Karpas-422 (cell line): ENCODE results near the gene CHST15. TPM values are rescaled to one million over a fixed set of nuclear protein-coding genes. Genes with fewer than 3 reads are reported as not detected.

Source experiments
- DNase-seq: peaks from one replicate; pipeline ENCODE4 v3.0.0-alpha.2; 2015
- H2AFZ ChIP-seq: fragments of 200-600 bp; sonication (generic); 2 replicates; pipeline ENCODE4 v1.6.1; 2014; ENCODE audit warnings: antibody characterized with exemption, low read length, mixed read lengths
- H3K27ac ChIP-seq: fragments of 200-600 bp; sonication (generic); 2 replicates; pipeline ENCODE4 v1.5.1; 2014; ENCODE audit warnings: mild to moderate bottlenecking, low read length, moderate library complexity
- H3K27me3 ChIP-seq: fragments of 200-600 bp; sonication (generic); 2 replicates; pipeline ENCODE4 v1.6.1; 2014; ENCODE audit warnings: low read length, mixed read lengths
- H3K36me3 ChIP-seq: fragments of 200-600 bp; sonication (generic); 2 replicates; pipeline ENCODE4 v1.6.1; 2014; ENCODE audit warnings: low read length, mixed read lengths; ENCODE audit not compliant: insufficient read depth
- H3K4me1 ChIP-seq: fragments of 200-600 bp; sonication (generic); 2 replicates; pipeline ENCODE4 v1.6.1; 2014; ENCODE audit warnings: mild to moderate bottlenecking, low read length, mixed read lengths
- H3K4me2 ChIP-seq: fragments of 200-600 bp; sonication (generic); 2 replicates; pipeline ENCODE4 v1.6.1; 2014; ENCODE audit warnings: low read length, low read depth, mild to moderate bottlenecking; ENCODE audit not compliant: poor library complexity, severe bottlenecking
- H3K4me3 ChIP-seq: fragments of 200-600 bp; sonication (generic); 2 replicates; pipeline ENCODE4 v1.5.1; 2014; ENCODE audit warnings: mild to moderate bottlenecking, antibody characterized with exemption, low read length, mixed read lengths
- H3K79me2 ChIP-seq: fragments of 200-600 bp; sonication (generic); 2 replicates; pipeline ENCODE4 v1.6.1; 2014; ENCODE audit warnings: mild to moderate bottlenecking, low read length, mixed read lengths
- H3K9ac ChIP-seq: fragments of 200-600 bp; sonication (generic); 2 replicates; pipeline ENCODE4 v1.6.0; 2014; ENCODE audit warnings: low read length
- H3K9me2 ChIP-seq: fragments of 200-600 bp; sonication (generic), shearing (Covaris generic); replicated peaks from 2 replicates; pipeline ENCODE4 v1.6.0; 2014; ENCODE audit warnings: mild to moderate bottlenecking, low read length, moderate library complexity; ENCODE audit not compliant: insufficient read depth
- H3K9me3 ChIP-seq: fragments of 300-700, 200-600 bp; sonication (generic); 2 replicates; pipeline ENCODE4 v1.6.1; 2014; ENCODE audit warnings: low read length, mixed read lengths
- H4K20me1 ChIP-seq: fragments of 200-600 bp; sonication (generic); 2 replicates; pipeline ENCODE4 v1.6.1; 2014; ENCODE audit warnings: mild to moderate bottlenecking, antibody characterized with exemption, low read length, low read depth; ENCODE audit not compliant: insufficient read depth
- total RNA-seq: library from RNA; depleted of rRNA; stranded (reverse); fragments of >200 nt; shearing (Covaris generic); gene quantifications from 2 replicates; pipeline ENCODE4 v1.2.3, GENCODE V29; 2014; ENCODE audit warnings: low replicate concordance

CHST15 gene
- total RNA-seq, 1 experiment from 2014 or later = not detected

DNA sequence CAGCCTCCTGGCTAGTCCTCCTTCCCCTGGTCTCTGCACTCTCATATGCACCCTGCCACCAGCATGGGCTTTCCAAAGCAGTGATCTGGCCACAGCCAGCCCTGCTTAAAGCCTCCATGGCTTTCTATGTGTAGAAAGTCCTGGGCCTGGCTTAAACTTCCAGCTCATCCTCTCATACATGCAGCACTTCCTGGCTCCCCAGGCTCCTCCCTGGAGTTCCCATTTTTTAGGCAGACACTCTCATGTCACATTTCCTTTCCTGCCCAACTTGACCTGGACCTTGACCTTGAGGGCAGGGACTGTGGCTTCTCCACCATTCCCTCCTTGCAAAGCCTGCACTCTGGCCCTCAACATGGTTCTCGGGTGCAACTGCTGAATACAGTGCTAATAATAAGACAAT is 79.5 kb downstream of the CHST15 start:
- Histone ChIP-seq H3K79me2 (no peaks in the 10 kb centered on the region), H3K4me2 (no peak overlapping the region), H2AFZ (no peak overlapping the region), H3K9me3 (no peaks in the 10 kb centered on the region), H4K20me1 (no peaks in the 10 kb centered on the region), H3K27me3 (no peaks in the 10 kb centered on the region), H3K27ac (no peak overlapping the region), H3K9ac (no peak overlapping the region), H3K4me1 (no peaks in the 10 kb centered on the region), H3K4me3 (no peak overlapping the region), H3K36me3 (no peaks in the 10 kb centered on the region), H3K9me2 (no peaks in the 10 kb centered on the region)
- peak; percentile 26 for DNase-seq

DNA sequence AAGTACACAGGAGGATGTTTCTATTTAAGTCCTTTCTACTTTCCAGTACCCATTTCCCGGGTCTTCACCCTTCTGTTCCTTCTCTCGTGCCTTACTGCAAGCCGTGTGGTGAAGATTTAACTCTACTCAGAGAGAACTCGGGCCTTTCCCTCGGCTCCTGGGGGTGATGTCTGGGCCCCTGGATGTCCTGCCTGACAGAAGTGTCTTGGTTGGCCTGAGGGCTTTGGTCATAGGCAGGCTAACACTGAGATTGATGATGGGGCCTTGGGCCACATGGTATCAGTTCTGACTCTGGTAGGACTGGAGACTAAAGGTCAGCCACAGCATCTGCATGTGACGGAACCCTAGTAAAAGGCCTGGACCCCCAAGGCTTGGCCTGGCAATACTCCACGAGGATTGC is 80.4 kb downstream of the CHST15 start:
- Histone ChIP-seq H3K36me3 (no peaks in the 10 kb centered on the region), H3K4me1 (no peaks in the 10 kb centered on the region), H2AFZ (no peak overlapping the region), H3K27ac (no peak overlapping the region), H3K9me2 (no peaks in the 10 kb centered on the region), H3K4me2 (no peak overlapping the region), H3K79me2 (no peaks in the 10 kb centered on the region), H4K20me1 (no peaks in the 10 kb centered on the region), H3K4me3 (no peak overlapping the region), H3K9ac (no peak overlapping the region), H3K9me3 (no peaks in the 10 kb centered on the region), H3K27me3 (no peaks in the 10 kb centered on the region)
- DNase-seq = no peak

DNA sequence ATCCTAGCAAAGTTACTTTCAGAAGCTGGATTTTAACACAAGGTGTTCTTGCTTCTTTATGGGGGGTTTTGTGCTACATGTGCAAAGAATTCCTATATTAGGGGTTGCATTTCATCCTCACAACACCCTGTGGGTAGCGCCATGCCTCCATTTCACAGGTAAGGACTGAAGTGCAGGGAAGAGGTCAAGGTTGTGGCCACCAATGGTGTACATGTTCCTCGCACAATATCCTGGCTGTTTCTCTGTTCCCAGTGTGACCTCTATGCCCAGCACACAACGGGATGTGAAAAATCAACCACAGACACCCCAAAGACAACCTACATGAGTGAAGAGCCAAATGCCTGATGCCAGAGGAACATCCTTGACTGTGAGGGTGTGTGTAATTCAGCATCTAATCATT is 80.8 kb downstream of the CHST15 start:
- H3K4me3 ChIP-seq = no peak overlapping the region
- H3K79me2 ChIP-seq = no peaks in the 10 kb centered on the region
- H3K4me1 ChIP-seq = no peaks in the 10 kb centered on the region
- H3K9me2 ChIP-seq = no peaks in the 10 kb centered on the region
- H2AFZ ChIP-seq = no peak overlapping the region
- no peak overlapping the region for H3K4me2 ChIP-seq
- H3K9ac ChIP-seq = no peak overlapping the region
- no peaks in the 10 kb centered on the region for H4K20me1 ChIP-seq
- H3K27me3 ChIP-seq = no peaks in the 10 kb centered on the region
- no peak for DNase-seq
- H3K36me3 ChIP-seq = no peaks in the 10 kb centered on the region
- H3K27ac ChIP-seq = no peak overlapping the region
- no peaks in the 10 kb centered on the region for H3K9me3 ChIP-seq

DNA sequence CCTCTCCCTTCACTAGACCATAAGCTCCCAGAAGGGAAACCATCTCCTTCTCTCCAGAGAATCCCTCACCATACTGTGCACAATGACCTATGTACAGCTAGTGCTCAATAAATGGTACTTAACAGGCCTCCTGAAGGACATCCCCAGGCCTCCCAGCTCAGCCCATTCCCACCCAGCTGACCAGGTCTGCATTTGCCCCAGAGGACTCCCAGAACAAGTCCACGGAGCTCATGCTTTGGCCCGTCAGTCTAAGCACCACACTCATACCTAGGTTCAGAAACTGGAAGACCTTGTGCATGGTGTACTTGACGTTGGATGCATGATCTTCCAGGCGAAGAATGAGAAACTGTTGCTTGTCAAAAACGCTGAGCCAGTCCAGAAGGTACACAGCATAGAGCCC is 81.3 kb downstream of the CHST15 start:
- H3K36me3 ChIP-seq = no peaks in the 10 kb centered on the region
- no peak overlapping the region for H3K9ac ChIP-seq

DNA sequence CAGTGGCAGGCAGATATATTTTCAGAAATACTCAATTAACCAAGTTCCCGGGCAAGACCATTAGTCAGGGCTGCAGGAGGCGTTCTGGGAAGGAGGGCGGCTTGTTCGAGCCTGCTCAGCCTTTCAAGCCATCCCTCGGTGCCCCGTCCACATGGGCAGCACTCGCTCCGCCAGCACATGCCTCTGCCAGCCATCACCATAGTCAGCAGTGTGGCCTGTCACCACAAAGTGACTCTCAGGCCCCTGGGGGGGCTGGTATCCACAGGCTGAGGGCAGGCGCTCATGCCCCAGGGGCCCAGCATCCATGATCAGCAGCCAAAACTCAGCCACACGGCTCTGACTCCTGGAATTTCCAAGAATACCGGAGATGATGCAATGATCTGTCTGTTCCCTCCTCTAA is 81.9 kb downstream of the CHST15 start:
- Histone ChIP-seq H2AFZ (no peak overlapping the region), H4K20me1 (no peaks in the 10 kb centered on the region), H3K9me2 (no peaks in the 10 kb centered on the region), H3K27me3 (no peaks in the 10 kb centered on the region), H3K4me1 (no peaks in the 10 kb centered on the region), H3K79me2 (no peaks in the 10 kb centered on the region), H3K36me3 (no peaks in the 10 kb centered on the region), H3K27ac (no peak overlapping the region), H3K9me3 (no peaks in the 10 kb centered on the region), H3K4me3 (no peak overlapping the region), H3K9ac (no peak overlapping the region), H3K4me2 (no peak overlapping the region)
- DNase-seq = no peak

More for the DNA sequence above, 81.3 kb downstream of the CHST15 start:
- H3K4me1 ChIP-seq = no peaks in the 10 kb centered on the region
- H3K79me2 ChIP-seq = no peaks in the 10 kb centered on the region
- H3K4me3 ChIP-seq = no peak overlapping the region
- peak; percentile 29 for DNase-seq
- H3K9me3 ChIP-seq = no peaks in the 10 kb centered on the region
- H3K27me3 ChIP-seq = no peaks in the 10 kb centered on the region
- no peak overlapping the region for H3K27ac ChIP-seq
- no peaks in the 10 kb centered on the region for H3K9me2 ChIP-seq
- H3K4me2 ChIP-seq = no peak overlapping the region
- H2AFZ ChIP-seq = no peak overlapping the region
- no peaks in the 10 kb centered on the region for H4K20me1 ChIP-seq

DNA sequence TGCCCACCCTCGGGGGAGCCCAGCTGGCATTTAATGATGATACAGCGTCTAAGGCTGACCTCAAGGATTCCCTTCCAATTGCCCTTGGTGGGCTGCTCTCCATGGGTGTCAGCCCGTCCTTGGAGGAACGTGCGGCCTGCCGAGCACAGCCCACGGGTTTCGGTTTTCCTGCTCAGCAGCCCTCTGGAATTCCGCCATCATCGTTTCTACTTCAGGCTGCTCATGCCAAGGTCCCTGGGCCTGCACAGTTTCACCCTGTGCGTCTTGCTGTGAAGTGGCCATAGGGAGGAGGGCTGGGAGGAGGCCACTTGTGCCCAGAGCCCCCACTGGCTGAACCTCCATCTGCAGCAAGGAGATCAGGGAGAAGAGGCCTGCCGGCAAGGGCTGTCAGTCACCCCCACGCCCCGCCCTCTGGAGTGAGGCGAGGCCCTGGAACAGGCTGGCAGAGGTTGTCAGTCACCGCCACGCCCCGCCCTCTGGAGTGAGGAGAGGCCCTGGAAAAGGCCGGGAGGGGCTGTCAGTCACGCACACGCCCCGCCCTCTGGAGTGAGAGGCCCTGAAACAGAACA is 82.8 kb downstream of the CHST15 start:
- Histone ChIP-seq H3K9me2 (no peaks in the 10 kb centered on the region), H3K9ac (no peak overlapping the region), H3K36me3 (no peaks in the 10 kb centered on the region), H3K27me3 (no peaks in the 10 kb centered on the region), H3K27ac (no peak overlapping the region), H2AFZ (no peak overlapping the region), H3K9me3 (no peaks in the 10 kb centered on the region), H3K4me3 (no peak overlapping the region), H3K79me2 (no peaks in the 10 kb centered on the region), H4K20me1 (no peaks in the 10 kb centered on the region), H3K4me2 (no peak overlapping the region), H3K4me1 (no peaks in the 10 kb centered on the region)
- DNase-seq = peak; percentile 39

DNA sequence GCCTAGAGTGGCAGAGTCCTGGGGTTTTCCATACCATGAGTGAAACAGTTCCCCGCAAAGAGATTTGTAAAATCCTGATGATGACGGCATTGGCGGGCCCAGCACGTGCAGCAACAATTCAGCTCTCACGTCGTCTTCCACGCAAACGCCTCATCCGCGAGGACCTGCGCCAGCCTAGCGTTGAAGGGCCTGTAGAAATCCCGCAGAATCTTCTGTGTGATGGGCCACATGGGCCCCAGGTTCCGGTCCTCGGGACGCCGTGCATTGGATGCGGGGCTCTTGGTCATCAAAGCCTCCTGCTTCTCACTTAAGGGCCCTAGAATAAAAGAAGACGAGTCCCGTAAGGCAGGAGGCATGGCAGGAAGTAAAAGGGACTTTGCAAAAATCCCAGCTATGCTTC is 83.4 kb downstream of the CHST15 start:
- no peak overlapping the region for H2AFZ ChIP-seq
- no peaks in the 10 kb centered on the region for H3K36me3 ChIP-seq
- DNase-seq = no peak
- no peaks in the 10 kb centered on the region for H3K4me1 ChIP-seq
- no peaks in the 10 kb centered on the region for H3K79me2 ChIP-seq
- H3K27ac ChIP-seq = no peak overlapping the region
- H3K9me3 ChIP-seq = no peaks in the 10 kb centered on the region
- no peak overlapping the region for H3K4me3 ChIP-seq
- no peak overlapping the region for H3K4me2 ChIP-seq
- H3K9ac ChIP-seq = no peak overlapping the region
- H3K9me2 ChIP-seq = no peaks in the 10 kb centered on the region
- no peaks in the 10 kb centered on the region for H3K27me3 ChIP-seq
- H4K20me1 ChIP-seq = no peaks in the 10 kb centered on the region

DNA sequence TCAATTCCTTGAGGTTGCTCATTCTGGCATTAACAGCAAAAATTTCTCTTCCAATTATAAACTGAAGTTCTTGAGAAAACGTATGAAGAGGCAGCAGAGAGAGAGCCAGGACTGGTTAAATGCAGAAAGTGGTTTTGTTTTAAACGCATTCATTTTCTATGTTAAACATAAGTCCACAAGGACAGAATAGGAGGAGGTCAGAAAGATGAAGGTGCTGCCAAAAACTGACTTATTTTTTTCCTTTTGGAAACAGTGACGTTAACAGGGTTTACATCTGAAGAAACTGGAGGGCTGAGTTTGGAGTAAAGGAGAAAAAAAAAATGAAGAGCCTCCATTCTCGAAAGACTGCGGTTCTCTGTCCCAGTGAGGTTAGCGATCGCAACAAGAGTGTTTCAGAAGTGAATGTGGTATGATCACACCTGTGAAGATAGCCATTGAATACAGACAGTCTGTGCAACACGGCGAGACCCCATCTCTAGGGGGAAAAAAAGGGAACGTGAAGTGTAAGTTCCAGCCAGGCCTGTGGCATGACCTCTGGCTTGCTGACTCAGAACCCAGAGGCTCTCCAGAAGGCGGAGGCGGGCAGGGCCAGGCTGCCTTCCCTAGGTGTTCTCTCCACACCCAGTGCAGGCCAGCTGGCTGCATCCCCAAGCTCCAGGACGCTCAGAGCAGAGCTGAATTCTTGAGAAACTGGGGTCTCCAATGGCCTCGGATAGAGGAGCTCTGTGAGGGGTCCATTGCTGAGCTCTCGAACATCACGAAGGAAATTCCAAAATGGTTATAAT is 84.0 kb downstream of the CHST15 start:
- H3K27me3 ChIP-seq = no peaks in the 10 kb centered on the region
- no peaks in the 10 kb centered on the region for H3K36me3 ChIP-seq
- H3K9me2 ChIP-seq = no peaks in the 10 kb centered on the region
- no peaks in the 10 kb centered on the region for H3K9me3 ChIP-seq
- no peak overlapping the region for H3K27ac ChIP-seq
- no peak overlapping the region for H2AFZ ChIP-seq
- no peaks in the 10 kb centered on the region for H4K20me1 ChIP-seq
- no peaks in the 10 kb centered on the region for H3K79me2 ChIP-seq
- H3K4me1 ChIP-seq = no peaks in the 10 kb centered on the region
- H3K4me3 ChIP-seq = no peak overlapping the region
- DNase-seq = no peak
- H3K4me2 ChIP-seq = no peak overlapping the region
- no peak overlapping the region for H3K9ac ChIP-seq
